ENCODE results near the gene TAGLN.

The TAGLN gene

DNA sequence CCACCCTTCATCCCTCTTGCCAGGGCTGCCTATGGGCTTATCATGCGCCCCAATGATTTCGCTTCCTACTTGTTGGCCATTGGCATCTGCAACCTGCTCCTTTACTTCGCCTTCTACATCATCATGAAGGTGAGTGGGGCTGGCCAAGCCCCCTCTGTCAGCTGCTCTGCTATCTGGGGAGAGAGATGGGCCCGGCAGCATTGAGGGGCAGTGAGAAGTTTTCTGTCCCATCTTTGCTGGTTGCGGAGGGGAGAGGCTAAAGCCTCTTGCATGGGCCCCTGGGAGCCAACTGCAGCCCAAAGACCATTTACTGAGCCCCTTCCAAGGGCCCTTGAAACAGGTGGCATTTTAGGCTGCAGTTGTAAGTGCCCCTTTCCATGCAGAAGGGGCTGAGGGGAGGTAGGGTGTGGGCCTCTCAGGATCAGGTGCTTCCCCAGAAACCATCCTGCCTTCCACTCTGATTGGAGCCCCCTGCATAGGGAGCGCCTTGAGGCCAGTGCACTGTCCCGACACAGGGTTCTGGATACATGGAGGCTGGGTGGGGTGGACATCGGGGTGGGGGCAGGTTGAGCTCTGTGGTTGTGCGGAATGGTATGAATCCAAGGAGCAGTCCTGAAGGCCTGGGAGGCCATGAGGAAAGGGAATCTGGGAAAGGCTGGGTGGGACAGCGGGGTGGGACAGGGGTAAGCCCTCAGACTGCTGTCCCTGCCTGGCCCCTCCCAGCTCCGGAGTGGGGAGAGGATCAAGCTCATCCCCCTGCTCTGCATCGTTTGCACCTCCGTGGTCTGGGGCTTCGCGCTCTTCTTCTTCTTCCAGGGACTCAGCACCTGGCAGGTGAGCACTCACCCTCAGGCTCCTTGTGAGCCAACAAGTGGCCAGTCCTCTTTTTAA is 5.8 kb upstream of the TAGLN start:
- TF ChIP-seq CTCF (IDR thresholded peaks at IDR 0.05; ENCODE audit: low read depth, low read length): no peak
- TF ChIP-seq EZH2phosphoT487 (IDR thresholded peaks at IDR 0.05; ENCODE audit: low read depth): no peak

DNA sequence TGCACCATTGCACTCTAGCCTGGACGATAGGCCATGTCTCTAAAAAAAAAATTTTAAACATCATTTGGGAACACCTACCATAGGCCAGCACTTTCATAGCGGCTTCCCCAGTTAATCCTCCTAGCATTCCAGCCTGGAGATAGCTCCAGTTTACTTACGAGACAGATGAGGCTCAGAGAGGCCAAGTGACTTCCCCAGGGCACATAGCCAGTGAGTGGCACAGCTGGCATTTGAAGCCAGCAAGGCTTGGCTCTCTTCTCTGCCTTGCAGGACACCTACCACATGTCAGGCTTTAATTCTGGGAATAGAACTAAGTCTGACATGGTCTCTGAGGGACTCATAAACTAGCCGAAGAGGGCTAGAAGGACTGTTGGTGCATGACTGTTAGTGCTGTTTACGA is 4.9 kb upstream of the TAGLN start:
- H4K20me1 ChIP-seq (ENCODE audit: insufficient read depth, low read length): no peaks in the 10 kb centered on the region
- H3K27ac ChIP-seq (ENCODE audit: low read length): no peak overlapping the region
- H3K79me2 ChIP-seq (ENCODE audit: low read length): no peaks in the 10 kb centered on the region
- H3K9me3 ChIP-seq (ENCODE audit: insufficient read depth, low read length): no peaks in the 10 kb centered on the region
- H2AFZ ChIP-seq (ENCODE audit: low read depth, low read length): no peak overlapping the region
- H3K4me1 ChIP-seq (ENCODE audit: low read length): peaks cover 15% of the 10 kb centered on the region
- no peaks in the 10 kb centered on the region for H3K27me3 ChIP-seq (ENCODE audit: low read depth, low read length)
- H3K9ac ChIP-seq (ENCODE audit: low read length): no peak overlapping the region
- H3K4me3 ChIP-seq (ENCODE audit: low read length): no peak overlapping the region
- H3K4me2 ChIP-seq (ENCODE audit: low read length): no peak overlapping the region
- TF ChIP-seq EZH2phosphoT487 (IDR thresholded peaks at IDR 0.05; ENCODE audit: low read depth) (no peak), CTCF (IDR thresholded peaks at IDR 0.05; ENCODE audit: low read depth, low read length) (no peak)
- H3K36me3 ChIP-seq (replicated peaks; ENCODE audit: low read depth, low read length): peaks cover 14% of the 10 kb centered on the region

More for the DNA sequence above, 5.8 kb upstream of the TAGLN start:
- H3K79me2 ChIP-seq (ENCODE audit: low read length): no peaks in the 10 kb centered on the region
- H3K9ac ChIP-seq (ENCODE audit: low read length): no peak overlapping the region
- H3K4me1 ChIP-seq (ENCODE audit: low read length): peaks cover 22% of the 10 kb centered on the region
- H3K9me3 ChIP-seq (ENCODE audit: insufficient read depth, low read length): no peaks in the 10 kb centered on the region
- H3K4me2 ChIP-seq (ENCODE audit: low read length): no peak overlapping the region
- no peak overlapping the region for H2AFZ ChIP-seq (ENCODE audit: low read depth, low read length)
- H3K36me3 ChIP-seq (replicated peaks; ENCODE audit: low read depth, low read length): peaks cover 21% of the 10 kb centered on the region
- H4K20me1 ChIP-seq (ENCODE audit: insufficient read depth, low read length): no peaks in the 10 kb centered on the region
- H3K27ac ChIP-seq (ENCODE audit: low read length): no peak overlapping the region
- H3K4me3 ChIP-seq (ENCODE audit: low read length): no peak overlapping the region
- H3K27me3 ChIP-seq (ENCODE audit: low read depth, low read length): no peaks in the 10 kb centered on the region

DNA sequence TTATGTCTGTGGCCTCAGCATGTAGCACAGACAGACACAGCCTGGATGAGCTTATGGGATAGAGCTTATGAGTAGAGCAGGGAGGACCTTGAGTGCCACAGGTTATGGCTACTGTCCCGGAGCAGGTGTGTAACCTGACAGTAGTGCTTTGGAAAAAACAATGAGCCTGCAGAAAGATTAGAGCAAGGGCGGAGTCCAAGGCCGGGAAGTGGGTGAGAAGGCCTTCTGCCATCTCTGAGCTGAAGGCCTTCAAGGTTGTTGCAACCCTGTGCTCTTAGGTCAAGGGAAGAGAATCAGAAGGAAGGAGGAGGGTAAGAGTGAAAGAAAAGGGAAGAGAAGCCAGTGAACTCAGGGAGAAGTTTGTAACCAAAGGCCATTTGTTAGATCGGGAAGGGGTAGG is 3.9 kb upstream of the TAGLN start:
- Histone ChIP-seq H3K36me3 (replicated peaks; ENCODE audit: low read depth, low read length) (peaks cover 13% of the 10 kb centered on the region), H3K9ac (ENCODE audit: low read length) (no peak overlapping the region), H3K9me3 (ENCODE audit: insufficient read depth, low read length) (no peaks in the 10 kb centered on the region), H3K4me3 (ENCODE audit: low read length) (no peak overlapping the region), H3K27ac (ENCODE audit: low read length) (no peak overlapping the region), H4K20me1 (ENCODE audit: insufficient read depth, low read length) (no peaks in the 10 kb centered on the region), H2AFZ (ENCODE audit: low read depth, low read length) (no peak overlapping the region), H3K79me2 (ENCODE audit: low read length) (no peaks in the 10 kb centered on the region), H3K4me1 (ENCODE audit: low read length) (peaks cover 5% of the 10 kb centered on the region), H3K4me2 (ENCODE audit: low read length) (no peak overlapping the region), H3K27me3 (ENCODE audit: low read depth, low read length) (no peaks in the 10 kb centered on the region)
- no peak for TF ChIP-seq EZH2phosphoT487 (IDR thresholded peaks at IDR 0.05; ENCODE audit: low read depth)
- TF ChIP-seq CTCF (IDR thresholded peaks at IDR 0.05; ENCODE audit: low read depth, low read length): no peak

GRCh38 chr11:117195761-117196160 is 3.4 kb upstream of the TAGLN start:
- Histone ChIP-seq H3K27ac (ENCODE audit: low read length) (no peak overlapping the region), H3K27me3 (ENCODE audit: low read depth, low read length) (no peaks in the 10 kb centered on the region), H3K4me3 (ENCODE audit: low read length) (no peak overlapping the region), H3K36me3 (replicated peaks; ENCODE audit: low read depth, low read length) (peaks cover 13% of the 10 kb centered on the region), H3K9ac (ENCODE audit: low read length) (no peak overlapping the region), H3K4me1 (ENCODE audit: low read length) (no peaks in the 10 kb centered on the region), H3K4me2 (ENCODE audit: low read length) (no peak overlapping the region), H4K20me1 (ENCODE audit: insufficient read depth, low read length) (no peaks in the 10 kb centered on the region), H3K79me2 (ENCODE audit: low read length) (no peaks in the 10 kb centered on the region), H2AFZ (ENCODE audit: low read depth, low read length) (no peak overlapping the region), H3K9me3 (ENCODE audit: insufficient read depth, low read length) (no peaks in the 10 kb centered on the region)
- TF ChIP-seq EZH2phosphoT487 (IDR thresholded peaks at IDR 0.05; ENCODE audit: low read depth): no peak
- TF ChIP-seq CTCF (IDR thresholded peaks at IDR 0.05; ENCODE audit: low read depth, low read length): no peak

Data from OCI-LY3 (cell line).